CD14-positive monocyte (primary cell): ENCODE results near the gene LDAF1. TPM values are rescaled to one million over a fixed set of nuclear protein-coding genes. Genes with fewer than 3 reads are reported as not detected.

ENCODE experiments used
- DNase-seq, 3 donors: peaks; one replicate each; pipeline ENCODE4 v3.0.0-alpha.2; 2011 to 2022
- H2AFZ ChIP-seq: 2 replicates; pipeline ENCODE4 v1.6.0; 2012; ENCODE audit warnings: mild to moderate bottlenecking, low read depth, low read length, inconsistent platforms; ENCODE audit not compliant: insufficient read depth, poor library complexity, severe bottlenecking
- H3K27ac ChIP-seq, 2 donors: 1 replicate in 1 of 2; 2 replicates in 1 of 2; pipeline ENCODE4 v1.5.1; 2012 to 2013; ENCODE audit warnings: low read length in 2 of 2, control low read depth in 1 of 2, inconsistent platforms in 1 of 2, low read depth in 1 of 2, mild to moderate bottlenecking in 1 of 2
- H3K27me3 ChIP-seq, 2 donors: one replicate each; pipeline versions ENCODE4 v1.6.0 to v1.6.1; 2011 to 2013; ENCODE audit warnings: low read length in 2 of 2; ENCODE audit not compliant: control insufficient read depth in 2 of 2, insufficient read depth in 2 of 2
- H3K36me3 ChIP-seq, 2 donors: replicated peaks in 1 of 2; 1 replicate in 1 of 2; 2 replicates in 1 of 2; pipeline versions ENCODE4 v1.5.1 to v1.6.1; 2012 to 2013; ENCODE audit warnings: low read length in 2 of 2, control low read depth in 1 of 2, inconsistent platforms in 1 of 2, mild to moderate bottlenecking in 1 of 2; ENCODE audit not compliant: insufficient read depth in 2 of 2, control insufficient read depth in 1 of 2
- H3K4me1 ChIP-seq, 2 donors: 1 replicate in 1 of 2; 2 replicates in 1 of 2; pipeline versions ENCODE4 v1.5.1 to v1.6.1; 2012 to 2013; ENCODE audit warnings: low read length in 2 of 2, control low read depth in 1 of 2, inconsistent platforms in 1 of 2, mild to moderate bottlenecking in 1 of 2, moderate library complexity in 1 of 2; ENCODE audit not compliant: insufficient read depth in 2 of 2, control insufficient read depth in 1 of 2
- H3K4me2 ChIP-seq: replicated peaks from 2 replicates; pipeline ENCODE3; 2012; ENCODE audit warnings: low read length, moderate library complexity, mild to moderate bottlenecking; ENCODE audit not compliant: poor library complexity, severe bottlenecking; ENCODE audit errors: extremely low read depth
- H3K4me3 ChIP-seq, 3 experiments: fragments of 200-600 bp in 1 of 3; sonication (generic) in 1 of 3; replicated peaks in 1 of 3; 1 replicate in 2 of 3; 2 replicates in 1 of 3; pipeline ENCODE4 v1.5.1; 2011 to 2013; ENCODE audit warnings: low read length in 3 of 3, mild to moderate bottlenecking in 3 of 3, control low read depth in 2 of 3, low read depth in 2 of 3, inconsistent platforms in 1 of 3, moderate library complexity in 1 of 3
- H3K79me2 ChIP-seq: 2 replicates; pipeline ENCODE4 v1.6.0; 2012; ENCODE audit warnings: mild to moderate bottlenecking, control low read depth, inconsistent platforms, low read length, moderate library complexity; ENCODE audit not compliant: insufficient read depth
- H3K9ac ChIP-seq: 2 replicates; pipeline ENCODE4 v1.6.0; 2017; ENCODE audit warnings: low read length, mild to moderate bottlenecking; ENCODE audit not compliant: insufficient read depth, poor library complexity, severe bottlenecking
- H3K9me3 ChIP-seq, 2 donors: replicated peaks in 1 of 2; 1 replicate in 1 of 2; 2 replicates in 1 of 2; pipeline versions ENCODE4 v1.5.1 to v1.6.1; 2012 to 2013; ENCODE audit warnings: low read length in 2 of 2, control low read depth in 1 of 2; ENCODE audit not compliant: control insufficient read depth in 1 of 2, insufficient read depth in 1 of 2
- H4K20me1 ChIP-seq: 2 replicates; pipeline ENCODE4 v1.6.0; 2012; ENCODE audit warnings: mild to moderate bottlenecking, low read length, control low read depth, moderate library complexity; ENCODE audit not compliant: insufficient read depth
- H3K27ac Mint-ChIP-seq, 7 donors: one replicate each; pipeline ENCODE4 v1.8.0; 2020; ENCODE audit warnings: mild to moderate bottlenecking in 7 of 7, mixed read lengths in 7 of 7, moderate library complexity in 6 of 7, inconsistent platforms in 2 of 7
- H3K27me3 Mint-ChIP-seq, 3 donors: one replicate each; pipeline ENCODE4 v1.8.0; 2021 to 2022; ENCODE audit warnings: low read depth in 3 of 3, mild to moderate bottlenecking in 3 of 3, mixed read lengths in 3 of 3, moderate library complexity in 3 of 3, inconsistent platforms in 1 of 3
- H3K36me3 Mint-ChIP-seq, 2 donors: one replicate each; pipeline ENCODE4 v1.8.0; 2020; ENCODE audit warnings: mixed read lengths in 2 of 2, inconsistent platforms in 1 of 2, mild to moderate bottlenecking in 1 of 2
- H3K4me1 Mint-ChIP-seq: one replicate; pipeline ENCODE4 v1.8.0; 2020; ENCODE audit warnings: mild to moderate bottlenecking, mixed read lengths
- H3K4me3 Mint-ChIP-seq, 2 donors: one replicate each; pipeline ENCODE4 v1.8.0; 2020; ENCODE audit warnings: mild to moderate bottlenecking in 2 of 2, mixed read lengths in 2 of 2, moderate library complexity in 1 of 2
- H3K9me3 Mint-ChIP-seq, 7 donors: one replicate each; pipeline ENCODE4 v1.8.0; 2020 to 2022; ENCODE audit warnings: mixed read lengths in 7 of 7, mild to moderate bottlenecking in 6 of 7, moderate library complexity in 6 of 7, inconsistent platforms in 2 of 7
- WGBS: methylation state at CpG from one replicate; pipeline ENCODE4 v1.1.5; 2013; ENCODE audit warnings: missing lambda C conversion rate; ENCODE audit not compliant: insufficient coverage; 5-methylcytosine and 5-hydroxymethylcytosine counted together
- intact Hi-C, 2 donors: fragments of 100-400 bp; cut with micrococcal nuclease; formaldehyde crosslinking; loops; one replicate each; pipeline versions ENCODE4 v1.15.0 to v1.15.1; 2023
- polyA plus RNA-seq, 3 donors: library from polyadenylated mRNA; depleted of rRNA in 1 of 3; unstranded in 2 of 3; stranded (reverse) in 1 of 3; fragments of 300-500 nt in 2 of 3; fragments of >200 nt in 1 of 3; fragmentation: Illumina TruSeq in 2 of 3; gene quantifications; 1 replicate in 2 of 3; 2 replicates in 1 of 3; pipeline ENCODE4 v1.2.3, GENCODE V29; 2012 to 2021
- TF ChIP-seq, protein P1 (sequence below): fragments of 200-600 bp; IDR thresholded peaks from one replicate; pipeline ENCODE4 v1.8.0; 2022; ENCODE audit warnings: antibody characterized with exemption, mild to moderate bottlenecking

The LDAF1 gene
- polyA plus RNA-seq, 3 donors: 10.1 to 24.3 (median 17.9) TPM

DNA sequence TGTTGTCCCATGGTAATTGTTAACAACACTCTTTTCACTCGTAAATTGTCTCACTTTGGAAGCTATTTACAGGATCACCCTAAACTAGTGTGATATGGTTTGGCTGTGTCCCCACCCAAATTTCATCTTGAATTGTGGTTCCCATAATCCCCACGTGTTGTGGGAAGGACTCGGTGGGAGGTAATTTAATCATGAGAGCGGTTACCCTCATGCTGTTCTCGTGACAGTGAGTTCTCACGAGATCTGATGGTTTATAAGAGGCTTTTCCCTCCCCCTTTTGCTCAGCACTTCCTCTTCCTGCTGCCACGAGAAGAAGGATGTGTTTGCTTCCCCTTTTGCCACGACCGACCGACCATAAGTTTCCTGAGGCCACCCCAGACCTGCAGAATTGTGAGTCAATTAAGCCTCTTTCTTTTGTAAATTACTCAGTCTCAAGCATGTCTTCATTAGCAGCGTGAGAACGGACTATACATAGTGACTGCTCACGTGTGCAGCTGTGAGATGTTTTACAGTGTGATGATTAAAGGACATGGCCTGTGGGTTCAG lies 42.3 kb upstream of the LDAF1 start:
- H3K9me3 Mint-ChIP-seq: peaks cover 20 to 38% (median 33%) of the 10 kb centered on the region in 7 donors
- H3K27ac ChIP-seq: peak overlapping the region in 1 of 2 donors; percentile 70

GRCh38 chr16:21117567-21117966 lies 40.9 kb upstream of the LDAF1 start:
- H3K36me3 Mint-ChIP-seq: peaks cover 0 to 7% of the 10 kb centered on the region in 2 donors
- no peak for DNase-seq
- H3K36me3 ChIP-seq: no peaks in the 10 kb centered on the region
- H3K4me1 Mint-ChIP-seq: peaks cover 9% of the 10 kb centered on the region
- H3K4me2 ChIP-seq: no peak overlapping the region
- no peak overlapping the region for H3K9ac ChIP-seq
- H3K4me3 ChIP-seq: no peak overlapping the region
- intact Hi-C loops: no loop called here
- H2AFZ ChIP-seq: no peak overlapping the region
- no peak overlapping the region for H3K4me3 Mint-ChIP-seq
- H3K79me2 ChIP-seq: no peaks in the 10 kb centered on the region
- no peak overlapping the region for H3K27ac ChIP-seq
- H4K20me1 ChIP-seq: no peaks in the 10 kb centered on the region
- peaks cover 28% of the 10 kb centered on the region in 2 donors for H3K9me3 ChIP-seq
- no CpG with 5 or more reads among the region's 4 CpGs for WGBS
- peaks cover 9 to 11% of the 10 kb centered on the region in 2 donors for H3K4me1 ChIP-seq
- no peak overlapping the region for H3K27ac Mint-ChIP-seq
- no peaks in the 10 kb centered on the region for H3K27me3 ChIP-seq
- peaks cover 0 to 1% (median 0%) of the 10 kb centered on the region in 3 donors for H3K27me3 Mint-ChIP-seq
- TF ChIP-seq, protein P1, sequence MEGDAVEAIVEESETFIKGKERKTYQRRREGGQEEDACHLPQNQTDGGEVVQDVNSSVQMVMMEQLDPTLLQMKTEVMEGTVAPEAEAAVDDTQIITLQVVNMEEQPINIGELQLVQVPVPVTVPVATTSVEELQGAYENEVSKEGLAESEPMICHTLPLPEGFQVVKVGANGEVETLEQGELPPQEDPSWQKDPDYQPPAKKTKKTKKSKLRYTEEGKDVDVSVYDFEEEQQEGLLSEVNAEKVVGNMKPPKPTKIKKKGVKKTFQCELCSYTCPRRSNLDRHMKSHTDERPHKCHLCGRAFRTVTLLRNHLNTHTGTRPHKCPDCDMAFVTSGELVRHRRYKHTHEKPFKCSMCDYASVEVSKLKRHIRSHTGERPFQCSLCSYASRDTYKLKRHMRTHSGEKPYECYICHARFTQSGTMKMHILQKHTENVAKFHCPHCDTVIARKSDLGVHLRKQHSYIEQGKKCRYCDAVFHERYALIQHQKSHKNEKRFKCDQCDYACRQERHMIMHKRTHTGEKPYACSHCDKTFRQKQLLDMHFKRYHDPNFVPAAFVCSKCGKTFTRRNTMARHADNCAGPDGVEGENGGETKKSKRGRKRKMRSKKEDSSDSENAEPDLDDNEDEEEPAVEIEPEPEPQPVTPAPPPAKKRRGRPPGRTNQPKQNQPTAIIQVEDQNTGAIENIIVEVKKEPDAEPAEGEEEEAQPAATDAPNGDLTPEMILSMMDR: no peak
- H3K9me3 Mint-ChIP-seq: peaks cover 20 to 38% (median 31%) of the 10 kb centered on the region in 7 donors

More for the DNA sequence above, 42.3 kb upstream of the LDAF1 start:
- intact Hi-C loops: no loop called here
- Histone ChIP-seq H4K20me1 (no peaks in the 10 kb centered on the region), H3K4me1 (peaks cover 9 to 11% of the 10 kb centered on the region in 2 donors), H3K9ac (no peak overlapping the region), H3K36me3 (no peaks in the 10 kb centered on the region), H3K4me2 (no peak overlapping the region), H2AFZ (peak overlapping the region; percentile 51), H3K4me3 (peak overlapping the region in 1 of 3 experiments; percentile 42), H3K27me3 (no peaks in the 10 kb centered on the region), H3K79me2 (no peaks in the 10 kb centered on the region), H3K9me3 (peaks cover 28% of the 10 kb centered on the region in 2 donors)
- WGBS: 0% methylated on average over 1 of the region's 13 CpGs
- Mint-ChIP-seq H3K4me3 (peak overlapping the region in 1 of 2 donors; percentile 36), H3K27ac (peak overlapping the region in 6 of 7 donors; percentile 26 to 87 (median 60)), H3K27me3 (peaks cover 0 to 1% (median 0%) of the 10 kb centered on the region in 3 donors), H3K4me1 (peaks cover 9% of the 10 kb centered on the region), H3K36me3 (peaks cover 0 to 7% of the 10 kb centered on the region in 2 donors)
- TF ChIP-seq, protein P1: no peak
- DNase-seq: peak; percentile 47 to 77 (median 69)
